Breast epithelium (tissue), 3 donors: ENCODE results near the gene AIFM1.

Experiments
- POLR2A ChIP-seq: fragments of 450-650 bp; IDR thresholded peaks from one replicate; pipeline ENCODE4 v1.6.1; 2016; ENCODE audit warnings: antibody characterized with exemption, mild to moderate bottlenecking, moderate library complexity
- POLR2AphosphoS5 ChIP-seq, 3 donors: sonication (generic); formaldehyde crosslinking; IDR thresholded peaks; one replicate each; pipeline ENCODE4 v1.6.1; 2017; ENCODE audit warnings: antibody characterized with exemption in 3 of 3
- TF ChIP-seq, protein P1 (sequence below), 3 donors: fragments of 450-650 bp; IDR thresholded peaks; one replicate each; pipeline ENCODE4 v1.5.1; 2016 to 2017; ENCODE audit warnings: antibody characterized with exemption in 3 of 3, mild to moderate bottlenecking in 3 of 3, moderate library complexity in 3 of 3

DNA sequence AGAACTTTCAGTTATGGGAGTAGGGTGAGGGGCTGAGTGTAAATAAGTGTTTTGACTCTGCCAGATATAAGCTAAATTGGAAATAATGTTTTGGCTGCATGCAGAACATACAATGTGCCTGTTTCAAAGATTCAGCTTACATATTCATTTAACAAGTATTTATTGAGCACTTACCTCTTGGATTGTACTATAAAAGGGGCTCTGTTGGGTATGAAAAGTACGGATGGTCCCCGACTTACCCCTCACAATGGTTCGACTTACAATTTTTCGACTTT lies 799 bp upstream of the AIFM1 start:
- TF ChIP-seq POLR2A (no peak), POLR2AphosphoS5 (IDR thresholded peaks at IDR 0.05) (no peak)
- TF ChIP-seq, protein P1, sequence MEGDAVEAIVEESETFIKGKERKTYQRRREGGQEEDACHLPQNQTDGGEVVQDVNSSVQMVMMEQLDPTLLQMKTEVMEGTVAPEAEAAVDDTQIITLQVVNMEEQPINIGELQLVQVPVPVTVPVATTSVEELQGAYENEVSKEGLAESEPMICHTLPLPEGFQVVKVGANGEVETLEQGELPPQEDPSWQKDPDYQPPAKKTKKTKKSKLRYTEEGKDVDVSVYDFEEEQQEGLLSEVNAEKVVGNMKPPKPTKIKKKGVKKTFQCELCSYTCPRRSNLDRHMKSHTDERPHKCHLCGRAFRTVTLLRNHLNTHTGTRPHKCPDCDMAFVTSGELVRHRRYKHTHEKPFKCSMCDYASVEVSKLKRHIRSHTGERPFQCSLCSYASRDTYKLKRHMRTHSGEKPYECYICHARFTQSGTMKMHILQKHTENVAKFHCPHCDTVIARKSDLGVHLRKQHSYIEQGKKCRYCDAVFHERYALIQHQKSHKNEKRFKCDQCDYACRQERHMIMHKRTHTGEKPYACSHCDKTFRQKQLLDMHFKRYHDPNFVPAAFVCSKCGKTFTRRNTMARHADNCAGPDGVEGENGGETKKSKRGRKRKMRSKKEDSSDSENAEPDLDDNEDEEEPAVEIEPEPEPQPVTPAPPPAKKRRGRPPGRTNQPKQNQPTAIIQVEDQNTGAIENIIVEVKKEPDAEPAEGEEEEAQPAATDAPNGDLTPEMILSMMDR (IDR thresholded peaks at IDR 0.05) = no peak
